T1000 (cell line): ENCODE measurements around the gene UBXN1.
A peak's percentile ranks its signal among the peaks of the same experiment; 100 is the strongest.

Experiments
- DNase-seq: peaks from one replicate; lab custom pipeline; 2025; ENCODE audit warnings: mixed read lengths; lab: John Stamatoyannopoulos, UW

Gene UBXN1

GRCh38 chr11:62645946-62646824 lies 32.7 kb downstream of the UBXN1 start, which contains the start of gene GANAB:
GANAB (minus strand) TSS chr11:62646613; CDS start chr11:62646599, 14 bp downstream.
- peak; percentile 93 for DNase-seq

GRCh38 chr11:62645671-62645945 lies 33.3 kb downstream of the UBXN1 start:
- no peak for DNase-seq

GRCh38 chr11:62644220-62644619 lies 34.7 kb downstream of the UBXN1 start:
- no peak for DNase-seq

GRCh38 chr11:62632492-62632891 lies 46.4 kb downstream of the UBXN1 start:
- no peak for DNase-seq

- DNase-seq, result no peak
Observed at GRCh38 chr11:62627713-62628112, 51.2 kb downstream of the UBXN1 start.
